GM12864 (cell line): ENCODE results near the gene ZNF354B.
"Not testable (repeated sequence)": the region's sequence is repeated elsewhere in the genome, so short reads cannot be mapped to it uniquely, and the experiment has no call there.

Experiments used
- DNase-seq: peaks from one replicate; pipeline ENCODE4 v3.0.0-alpha.2; 2011; ENCODE audit warnings: low read depth
- H3K4me3 ChIP-seq: 2 replicates; pipeline ENCODE4 v1.5.1; 2011; ENCODE audit warnings: mild to moderate bottlenecking, low read depth, low read length, control low read depth
- TF ChIP-seq, protein P1 (sequence below): IDR thresholded peaks from 2 replicates; pipeline ENCODE4 v1.5.1; 2011; ENCODE audit warnings: low read depth, mild to moderate bottlenecking, moderate library complexity, low read length, control low read depth, inconsistent platforms; ENCODE audit errors: missing control alignments

ZNF354B gene

DNA sequence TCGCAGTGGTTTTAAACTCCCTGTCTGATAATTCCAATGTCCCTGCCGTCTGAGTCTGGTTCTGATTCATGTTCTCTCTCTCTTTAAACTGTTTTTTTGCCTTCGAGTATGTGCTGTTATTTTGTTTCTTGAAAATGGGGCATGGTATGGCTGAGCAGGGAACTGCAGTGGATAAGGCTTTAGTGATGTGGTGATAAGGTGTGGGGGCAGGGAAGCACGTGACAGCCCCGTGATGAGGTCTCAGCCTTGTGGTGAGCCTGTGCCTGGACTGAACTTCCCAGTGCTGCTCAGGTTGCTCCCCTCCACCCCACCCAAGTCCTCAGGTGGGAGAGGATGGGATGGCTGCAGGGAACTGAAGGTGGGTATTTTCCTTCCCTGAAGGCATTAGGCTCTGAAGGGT lies 5.5 kb upstream of the ZNF354B start:
- no peak for DNase-seq
- no peak overlapping the region for H3K4me3 ChIP-seq
- TF ChIP-seq, protein P1, sequence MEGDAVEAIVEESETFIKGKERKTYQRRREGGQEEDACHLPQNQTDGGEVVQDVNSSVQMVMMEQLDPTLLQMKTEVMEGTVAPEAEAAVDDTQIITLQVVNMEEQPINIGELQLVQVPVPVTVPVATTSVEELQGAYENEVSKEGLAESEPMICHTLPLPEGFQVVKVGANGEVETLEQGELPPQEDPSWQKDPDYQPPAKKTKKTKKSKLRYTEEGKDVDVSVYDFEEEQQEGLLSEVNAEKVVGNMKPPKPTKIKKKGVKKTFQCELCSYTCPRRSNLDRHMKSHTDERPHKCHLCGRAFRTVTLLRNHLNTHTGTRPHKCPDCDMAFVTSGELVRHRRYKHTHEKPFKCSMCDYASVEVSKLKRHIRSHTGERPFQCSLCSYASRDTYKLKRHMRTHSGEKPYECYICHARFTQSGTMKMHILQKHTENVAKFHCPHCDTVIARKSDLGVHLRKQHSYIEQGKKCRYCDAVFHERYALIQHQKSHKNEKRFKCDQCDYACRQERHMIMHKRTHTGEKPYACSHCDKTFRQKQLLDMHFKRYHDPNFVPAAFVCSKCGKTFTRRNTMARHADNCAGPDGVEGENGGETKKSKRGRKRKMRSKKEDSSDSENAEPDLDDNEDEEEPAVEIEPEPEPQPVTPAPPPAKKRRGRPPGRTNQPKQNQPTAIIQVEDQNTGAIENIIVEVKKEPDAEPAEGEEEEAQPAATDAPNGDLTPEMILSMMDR = no peak

DNA sequence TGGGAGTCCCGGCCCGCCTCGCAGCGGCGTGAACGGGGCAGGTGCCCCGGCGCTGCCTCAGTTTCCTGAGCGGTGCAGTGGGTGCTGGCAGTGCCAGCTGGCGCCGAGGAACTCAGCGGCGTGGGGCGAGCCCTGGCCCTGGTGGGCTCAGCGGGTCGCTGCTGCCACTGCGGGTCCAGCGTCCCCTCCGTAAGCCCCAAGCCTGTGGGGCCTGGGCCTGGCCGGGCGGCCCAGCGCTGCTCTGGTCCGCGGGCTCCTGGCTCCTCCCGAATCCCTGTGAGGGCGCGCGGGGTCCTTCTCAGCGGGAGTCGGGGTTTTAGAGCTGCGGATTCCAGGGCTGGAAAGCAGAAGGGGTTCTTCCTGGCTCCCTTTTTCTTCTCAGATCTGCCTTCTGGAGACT lies 862 bp downstream of the ZNF354B start:
- H3K4me3 ChIP-seq = peak overlapping the region; percentile 83

DNA sequence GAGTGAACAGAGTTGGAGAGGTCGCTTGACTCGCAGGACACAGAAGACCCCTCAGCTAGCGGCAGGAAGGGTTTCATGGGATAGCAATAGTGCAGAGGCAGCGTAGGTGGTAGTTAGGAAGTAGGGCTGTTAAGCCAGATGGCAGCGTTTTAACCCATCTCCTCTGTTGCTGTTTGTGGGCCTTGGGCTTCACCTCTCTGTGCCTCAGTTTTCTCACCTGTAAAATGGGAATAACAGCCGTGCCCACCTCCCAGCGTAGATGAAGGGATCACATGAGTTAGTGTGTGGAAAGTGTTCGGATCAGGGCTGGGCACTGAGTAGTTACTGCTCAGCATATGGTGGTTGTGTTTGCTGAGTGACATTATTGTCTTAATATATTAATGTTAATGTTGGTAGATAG lies 1.9 kb downstream of the ZNF354B start:
- no peak overlapping the region for H3K4me3 ChIP-seq
- TF ChIP-seq, protein P1 = no peak
- no peak for DNase-seq

More for the DNA sequence above, 862 bp downstream of the ZNF354B start:
- DNase-seq = not testable (repeated sequence)

DNA sequence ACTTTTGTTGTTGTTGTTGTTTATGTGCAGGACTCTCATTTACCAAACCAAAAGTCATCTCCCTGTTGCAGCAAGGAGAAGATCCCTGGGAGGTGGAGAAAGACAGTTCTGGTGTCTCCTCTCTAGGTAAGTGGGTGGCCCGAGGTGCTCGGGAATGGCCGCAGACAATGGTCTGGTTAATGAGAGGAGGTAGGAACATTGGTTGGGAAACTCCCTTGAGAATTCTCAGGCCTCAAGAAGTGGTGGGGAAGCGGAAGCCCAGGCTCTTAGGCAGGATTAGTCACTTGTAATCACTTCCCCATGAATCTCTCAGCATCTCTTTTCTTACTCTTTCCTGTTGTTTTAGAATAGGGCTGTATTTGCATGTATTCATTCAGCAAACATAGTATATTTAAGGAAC lies 7.2 kb downstream of the ZNF354B start:
- TF ChIP-seq, protein P1 = no peak
- no peak overlapping the region for H3K4me3 ChIP-seq
- no peak for DNase-seq

DNA sequence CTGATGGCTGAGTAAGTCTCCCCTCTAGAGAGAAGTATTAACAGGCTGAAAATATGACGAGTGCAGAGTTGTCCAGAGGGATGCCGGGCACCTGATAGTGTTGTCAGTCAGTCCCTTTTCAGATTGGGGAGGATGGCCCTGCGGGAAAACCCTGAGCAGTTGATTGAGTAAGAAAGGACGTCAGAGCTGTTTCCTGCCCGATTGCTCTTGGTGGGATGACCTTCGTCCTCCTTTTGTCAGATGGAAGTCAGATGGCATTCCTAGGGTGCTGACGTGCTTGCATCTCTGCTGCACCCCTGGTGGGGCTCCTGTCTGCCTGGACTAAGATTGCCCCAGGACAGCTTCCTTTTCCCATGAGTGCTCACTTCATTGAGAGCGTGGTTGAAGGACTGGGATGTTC lies 9.8 kb downstream of the ZNF354B start:
- no peak overlapping the region for H3K4me3 ChIP-seq
- no peak for DNase-seq
- TF ChIP-seq, protein P1 = no peak

DNA sequence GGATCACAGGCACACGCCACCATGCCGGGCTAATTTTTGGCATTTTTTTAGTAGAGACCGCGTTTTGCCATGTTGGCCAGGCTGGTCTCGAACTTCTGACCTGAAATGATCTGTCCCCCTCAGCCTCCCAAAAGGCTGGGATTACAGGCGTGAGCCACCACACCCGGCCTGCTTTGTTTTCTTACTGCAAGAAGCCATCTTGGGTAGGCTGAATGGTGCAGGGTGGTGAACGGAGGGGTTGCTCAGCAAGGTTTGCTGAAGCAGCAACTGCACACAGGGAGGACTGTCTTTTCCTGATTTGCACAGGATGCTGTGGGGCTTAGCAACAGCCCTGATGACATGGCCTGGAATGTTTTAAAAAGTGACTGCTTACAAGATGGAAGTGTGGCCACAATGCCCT lies 10.7 kb downstream of the ZNF354B start:
- TF ChIP-seq, protein P1 = no peak
- no peak for DNase-seq

DNA sequence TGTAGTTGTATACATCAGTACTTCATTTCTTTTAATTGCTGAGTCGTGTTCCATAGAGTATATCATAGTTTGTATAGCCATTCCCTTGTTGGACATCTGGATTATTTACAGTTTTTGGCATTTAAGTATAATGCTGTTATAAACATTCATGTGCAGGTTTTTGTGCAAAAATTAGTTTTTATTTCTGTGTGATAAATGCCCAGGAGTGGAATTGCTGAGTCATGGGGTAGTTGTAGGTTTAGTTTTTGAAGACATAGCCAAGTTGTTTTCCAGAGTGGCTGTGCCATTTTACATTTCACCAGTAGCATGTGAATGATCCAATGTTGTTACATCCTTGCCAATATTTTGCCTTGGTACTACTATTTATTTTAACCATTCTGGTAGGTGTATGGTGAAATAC lies 12.5 kb downstream of the ZNF354B start:
- H3K4me3 ChIP-seq = no peak overlapping the region
- TF ChIP-seq, protein P1 = no peak
- DNase-seq = no peak

More for the DNA sequence above, 10.7 kb downstream of the ZNF354B start:
- no peak overlapping the region for H3K4me3 ChIP-seq

DNA sequence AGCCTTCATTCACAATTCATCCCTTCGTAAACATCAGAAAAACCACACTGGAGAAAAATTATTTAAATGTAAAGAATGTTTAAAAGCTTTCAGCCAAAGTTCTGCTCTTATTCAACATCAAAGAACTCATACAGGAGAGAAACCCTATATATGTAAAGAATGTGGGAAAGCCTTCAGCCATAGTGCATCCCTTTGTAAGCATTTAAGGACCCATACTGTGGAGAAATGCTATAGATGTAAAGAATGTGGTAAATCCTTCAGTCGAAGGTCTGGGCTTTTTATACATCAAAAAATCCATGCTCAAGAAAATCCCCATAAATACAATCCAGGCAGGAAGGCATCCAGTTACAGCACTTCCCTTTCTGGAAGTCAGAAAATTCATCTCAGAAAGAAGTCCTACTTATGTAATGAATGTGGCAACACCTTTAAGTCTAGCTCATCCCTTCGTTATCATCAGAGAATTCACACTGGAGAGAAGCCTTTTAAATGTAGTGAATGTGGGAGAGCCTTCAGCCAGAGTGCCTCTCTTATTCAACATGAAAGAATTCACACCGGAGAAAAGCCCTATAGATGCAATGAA lies 23.5 kb downstream of the ZNF354B start:
- DNase-seq, H3K4me3 ChIP-seq: not testable (repeated sequence)
